HL-60 (cell line): ENCODE data around the gene MAP4.

Source experiments
- DNase-seq, 2 experiments: peaks; one replicate each; pipeline ENCODE4 v3.0.0-alpha.2; 2010 to 2020; ENCODE audit warnings: low read depth in 1 of 2, low spot score in 1 of 2
- H3K27ac ChIP-seq: fragments of 250-450 bp; sonication (Bioruptor Pico); replicated peaks from 2 replicates; pipeline ENCODE4 v1.5.1; 2020; ENCODE audit warnings: mild to moderate bottlenecking, moderate library complexity
- H3K27me3 ChIP-seq: fragments of 250-450 bp; sonication (Bioruptor Pico); 2 replicates; pipeline ENCODE4 v1.5.1; 2021; ENCODE audit warnings: mild to moderate bottlenecking, moderate library complexity; ENCODE audit not compliant: insufficient read depth, poor library complexity, severe bottlenecking
- H3K4me3 ChIP-seq: replicated peaks from 2 replicates; pipeline ENCODE4 v1.5.1; 2011; ENCODE audit warnings: mild to moderate bottlenecking, control low read depth, low read length; ENCODE audit not compliant: insufficient read depth
- GABPA ChIP-seq: IDR thresholded peaks from 2 replicates; pipeline ENCODE4 v1.6.1; 2012; ENCODE audit warnings: low read depth
- POLR2AphosphoS5 ChIP-seq: IDR thresholded peaks from 2 replicates; pipeline ENCODE4 v1.6.1; 2012; ENCODE audit warnings: low read depth
- REST ChIP-seq: IDR thresholded peaks from 2 replicates; pipeline ENCODE4 v1.6.1; 2012; ENCODE audit warnings: low read depth; ENCODE audit not compliant: insufficient replicate concordance
- SPI1 ChIP-seq: IDR thresholded peaks from 2 replicates; pipeline ENCODE4 v1.6.1; 2012; ENCODE audit warnings: low read depth, mild to moderate bottlenecking, borderline replicate concordance
- TF ChIP-seq, protein P1 (sequence below): IDR thresholded peaks from one replicate; pipeline ENCODE4 v1.5.1; 2011; ENCODE audit warnings: low read length, control low read depth, inconsistent platforms; ENCODE audit not compliant: insufficient read depth

MAP4 gene

DNA sequence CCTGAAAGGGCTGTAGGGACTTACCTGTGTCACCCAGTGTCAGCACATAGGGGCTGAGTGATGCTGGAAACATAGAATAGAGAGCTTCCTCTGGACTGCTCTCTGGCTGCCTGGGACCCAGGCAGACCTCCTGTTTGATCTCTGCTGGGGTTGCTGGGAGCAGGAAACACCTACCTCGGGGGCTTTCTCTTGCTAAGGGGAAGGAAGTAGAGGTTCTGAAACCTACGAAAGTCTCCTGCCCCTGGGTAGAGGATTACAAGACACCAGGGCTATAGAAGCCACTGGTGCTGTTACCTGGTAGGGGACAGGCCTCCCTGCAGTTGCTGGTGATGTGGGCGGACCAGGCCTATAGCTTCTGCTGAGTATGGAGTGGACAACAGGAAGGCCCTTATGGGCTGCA lies 131.6 kb downstream of the MAP4 start:
- TF ChIP-seq, protein P1, sequence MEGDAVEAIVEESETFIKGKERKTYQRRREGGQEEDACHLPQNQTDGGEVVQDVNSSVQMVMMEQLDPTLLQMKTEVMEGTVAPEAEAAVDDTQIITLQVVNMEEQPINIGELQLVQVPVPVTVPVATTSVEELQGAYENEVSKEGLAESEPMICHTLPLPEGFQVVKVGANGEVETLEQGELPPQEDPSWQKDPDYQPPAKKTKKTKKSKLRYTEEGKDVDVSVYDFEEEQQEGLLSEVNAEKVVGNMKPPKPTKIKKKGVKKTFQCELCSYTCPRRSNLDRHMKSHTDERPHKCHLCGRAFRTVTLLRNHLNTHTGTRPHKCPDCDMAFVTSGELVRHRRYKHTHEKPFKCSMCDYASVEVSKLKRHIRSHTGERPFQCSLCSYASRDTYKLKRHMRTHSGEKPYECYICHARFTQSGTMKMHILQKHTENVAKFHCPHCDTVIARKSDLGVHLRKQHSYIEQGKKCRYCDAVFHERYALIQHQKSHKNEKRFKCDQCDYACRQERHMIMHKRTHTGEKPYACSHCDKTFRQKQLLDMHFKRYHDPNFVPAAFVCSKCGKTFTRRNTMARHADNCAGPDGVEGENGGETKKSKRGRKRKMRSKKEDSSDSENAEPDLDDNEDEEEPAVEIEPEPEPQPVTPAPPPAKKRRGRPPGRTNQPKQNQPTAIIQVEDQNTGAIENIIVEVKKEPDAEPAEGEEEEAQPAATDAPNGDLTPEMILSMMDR: no peak
- no peak for TF ChIP-seq POLR2AphosphoS5
- TF ChIP-seq SPI1: no peak
- no peak for TF ChIP-seq GABPA
- TF ChIP-seq REST: no peak
- no peaks in the 10 kb centered on the region for H3K27me3 ChIP-seq
- H3K27ac ChIP-seq: no peak overlapping the region
- no peak overlapping the region for H3K4me3 ChIP-seq
- DNase-seq: no peak

- Histone ChIP-seq H3K27ac (no peak overlapping the region), H3K27me3 (no peaks in the 10 kb centered on the region), H3K4me3 (no peak overlapping the region)
- no peak for DNase-seq
- TF ChIP-seq, protein P1: no peak
- TF ChIP-seq SPI1 (no peak), POLR2AphosphoS5 (no peak), GABPA (no peak), REST (no peak)
These were observed 133.9 kb downstream of the MAP4 start for GRCh38 chr3:47882338-47882737.

- H3K27ac ChIP-seq: no peak overlapping the region
These were observed 138.5 kb downstream of the MAP4 start for GRCh38 chr3:47877719-47878118.

More at GRCh38 chr3:47877719-47878118, 138.5 kb downstream of the MAP4 start:
- TF ChIP-seq GABPA: no peak
- no peak for TF ChIP-seq REST
- TF ChIP-seq POLR2AphosphoS5: no peak
- TF ChIP-seq, protein P1: no peak
- no peak for TF ChIP-seq SPI1
- Histone ChIP-seq H3K27me3 (no peaks in the 10 kb centered on the region), H3K4me3 (no peak overlapping the region)
- DNase-seq: no peak
